GM12874 (cell line): Measurements from ENCODE around the gene PEX6.

ENCODE experiments used
- CTCF ChIP-seq: IDR thresholded peaks from 2 replicates; pipeline ENCODE4 v1.5.1; 2011; ENCODE audit warnings: low read depth, mild to moderate bottlenecking, control low read depth, low read length, moderate library complexity; ENCODE audit not compliant: insufficient read depth

Gene PEX6

GRCh38 chr6:42988486-42989020 is 9.6 kb upstream of the PEX6 start:
- no peak for TF ChIP-seq CTCF

GRCh38 chr6:42987533-42988451 is 8.8 kb upstream of the PEX6 start:
- TF ChIP-seq CTCF = no peak

GRCh38 chr6:42984924-42985475 is 6.0 kb upstream of the PEX6 start:
- no peak for TF ChIP-seq CTCF

GRCh38 chr6:42984001-42984923 is 5.3 kb upstream of the PEX6 start, which contains the start of gene PPP2R5D:
Gene PPP2R5D (plus strand): TSS chr6:42984570. CDS start chr6:42984678, 108 bp downstream.
- no peak for TF ChIP-seq CTCF

GRCh38 chr6:42981836-42982235 is 2.9 kb upstream of the PEX6 start:
- no peak for TF ChIP-seq CTCF

- TF ChIP-seq CTCF = no peak
Measured at GRCh38 chr6:42979523-42980177, 669 bp upstream of the PEX6 start.
